Thymus (tissue), 14 donors: ENCODE measurements around the gene SLC37A3. TPM values are rescaled to one million over a fixed set of nuclear protein-coding genes. Genes with fewer than 3 reads are reported as not detected.

Experiments
- DNase-seq, 9 donors: peaks; one replicate each; pipeline ENCODE4 v3.0.0-alpha.2; 2013; ENCODE audit warnings: low spot score in 9 of 9, low read depth in 6 of 9, missing footprints in 1 of 9
- H3K27ac ChIP-seq, 2 donors: one replicate each; pipeline ENCODE4 v1.5.1; 2013; ENCODE audit warnings: control low read depth in 1 of 2, low read depth in 1 of 2, low read length in 1 of 2, mild to moderate bottlenecking in 1 of 2, moderate library complexity in 1 of 2
- H3K27me3 ChIP-seq, 2 donors: one replicate each; pipeline ENCODE4 v1.5.1; 2013; ENCODE audit warnings: low read length in 1 of 2; ENCODE audit not compliant: control insufficient read depth in 2 of 2, insufficient read depth in 1 of 2
- H3K36me3 ChIP-seq, 2 donors: one replicate each; pipeline ENCODE4 v1.5.1; 2013; ENCODE audit warnings: low read length in 1 of 2, mild to moderate bottlenecking in 1 of 2, moderate library complexity in 1 of 2; ENCODE audit not compliant: control insufficient read depth in 2 of 2, insufficient read depth in 2 of 2
- H3K4me1 ChIP-seq, 2 donors: one replicate each; pipeline ENCODE4 v1.5.1; 2013; ENCODE audit warnings: low read length in 2 of 2; ENCODE audit not compliant: control insufficient read depth in 2 of 2, insufficient read depth in 2 of 2
- H3K4me3 ChIP-seq, 2 donors: one replicate each; pipeline ENCODE4 v1.5.1; 2013; ENCODE audit warnings: low read length in 2 of 2, control low read depth in 1 of 2, mild to moderate bottlenecking in 1 of 2
- H3K9me3 ChIP-seq, 2 donors: one replicate each; pipeline ENCODE4 v1.5.1; 2013; ENCODE audit warnings: low read length in 1 of 2, mild to moderate bottlenecking in 1 of 2; ENCODE audit not compliant: control insufficient read depth in 2 of 2, insufficient read depth in 1 of 2
- WGBS: extraction: QIAGEN DNeasy Blood & Tissue Kit; methylation state at CpG from one replicate; pipeline ENCODE4 v1.1.7; 2013; 5-methylcytosine and 5-hydroxymethylcytosine counted together
- long read RNA-seq, 10 donors: transcript quantifications; one replicate each; lab custom pipeline, GENCODE V29; 2026
- polyA plus RNA-seq: library from polyadenylated mRNA; stranded (reverse); fragments of 200-250 nt; gene quantifications from one replicate; pipeline ENCODE4 v1.2.3, GENCODE V29; 2013
- total RNA-seq: library from RNA; stranded (reverse); fragments of 120-200 nt; gene quantifications from one replicate; pipeline ENCODE4 v1.2.4, GENCODE V29; 2013
- donor health status: healthy.

The SLC37A3 gene, protein sequence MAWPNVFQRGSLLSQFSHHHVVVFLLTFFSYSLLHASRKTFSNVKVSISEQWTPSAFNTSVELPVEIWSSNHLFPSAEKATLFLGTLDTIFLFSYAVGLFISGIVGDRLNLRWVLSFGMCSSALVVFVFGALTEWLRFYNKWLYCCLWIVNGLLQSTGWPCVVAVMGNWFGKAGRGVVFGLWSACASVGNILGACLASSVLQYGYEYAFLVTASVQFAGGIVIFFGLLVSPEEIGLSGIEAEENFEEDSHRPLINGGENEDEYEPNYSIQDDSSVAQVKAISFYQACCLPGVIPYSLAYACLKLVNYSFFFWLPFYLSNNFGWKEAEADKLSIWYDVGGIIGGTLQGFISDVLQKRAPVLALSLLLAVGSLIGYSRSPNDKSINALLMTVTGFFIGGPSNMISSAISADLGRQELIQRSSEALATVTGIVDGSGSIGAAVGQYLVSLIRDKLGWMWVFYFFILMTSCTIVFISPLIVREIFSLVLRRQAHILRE
- total RNA-seq (21.6 TPM), polyA plus RNA-seq (36.5 TPM)
- long read RNA-seq, donor 1: 0 reads
- long read RNA-seq, donor 2: 0 reads
- long read RNA-seq, donor 3, partial matches to known transcripts: 0 of 3 reads
- long read RNA-seq, donor 3, other reads (novel, unspliced or antisense): 0 of 3 reads
- long read RNA-seq, donor 4, partial matches to known transcripts: 0 of 2 reads
- long read RNA-seq, donor 4, other reads (novel, unspliced or antisense): 0 of 2 reads
- long read RNA-seq, donor 5, partial matches to known transcripts: 0 of 6 reads
- long read RNA-seq, donor 5, other reads (novel, unspliced or antisense): 0 of 6 reads
- long read RNA-seq, donor 6, partial matches to known transcripts: 0 of 2 reads
- long read RNA-seq, donor 6, other reads (novel, unspliced or antisense): 0 of 2 reads
- long read RNA-seq, donor 7, partial matches to known transcripts: 0 of 4 reads
- long read RNA-seq, donor 7, other reads (novel, unspliced or antisense): 0 of 4 reads
- long read RNA-seq, donor 8, partial matches to known transcripts: 0 of 1 reads
- long read RNA-seq, donor 8, other reads (novel, unspliced or antisense): 0 of 1 reads
- long read RNA-seq, donor 9, partial matches to known transcripts: 0 of 5 reads
- long read RNA-seq, donor 9, other reads (novel, unspliced or antisense): 0 of 5 reads
- long read RNA-seq, donor 10, partial matches to known transcripts: 0 of 2 reads
- long read RNA-seq, donor 10, other reads (novel, unspliced or antisense): 0 of 2 reads

DNA sequence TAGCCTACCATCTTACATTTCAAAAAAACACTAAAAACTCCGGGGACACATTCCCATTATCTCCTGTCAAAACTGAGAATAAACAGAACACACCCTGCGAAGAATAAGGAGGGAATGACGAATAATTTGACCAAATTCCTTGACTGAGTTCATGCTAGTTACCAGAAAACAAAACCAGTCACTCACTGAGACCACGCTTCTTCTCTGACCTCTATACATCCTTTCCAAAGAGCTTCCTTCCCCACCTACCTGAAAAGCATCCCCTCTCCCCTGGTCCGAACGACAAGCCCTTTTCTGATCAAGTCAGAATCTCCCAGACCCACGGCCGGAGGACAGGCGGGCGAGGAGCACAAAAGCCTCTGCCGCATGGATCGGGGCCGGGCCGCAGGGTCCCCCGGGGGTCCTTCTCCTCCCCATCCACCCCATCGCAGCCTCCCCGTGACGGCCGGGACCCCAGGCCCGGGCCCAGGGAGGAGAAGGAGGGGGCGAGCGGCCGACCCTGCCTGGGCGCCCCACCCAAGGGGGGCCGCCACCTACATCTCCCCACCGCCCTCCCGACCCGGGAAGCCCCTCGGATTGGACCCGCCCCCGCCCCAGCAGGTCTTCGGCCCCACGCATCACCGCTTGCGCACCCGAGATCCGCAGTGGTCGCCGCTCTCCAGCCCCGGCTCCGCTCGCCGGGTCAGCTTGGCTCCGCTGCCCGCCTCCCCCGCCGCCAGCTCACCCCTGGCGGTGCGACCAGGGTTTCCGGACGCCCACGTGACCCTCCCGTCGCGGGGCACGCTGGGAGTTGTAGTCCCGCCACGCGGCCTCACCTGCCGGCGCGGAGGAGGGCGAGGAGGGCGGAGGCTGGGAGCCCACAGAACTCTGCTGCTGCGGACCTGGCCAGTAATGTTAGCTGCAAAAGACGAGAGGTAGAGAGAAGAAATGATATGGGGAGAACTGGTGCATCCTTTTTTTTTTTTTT lies at the start of gene SLC37A3:
TSS of gene SLC37A3 (minus strand) at position 747 of the 967 bp plus-strand sequence. CDS start 16,004 bp downstream, outside the sequence.
- H3K4me3 ChIP-seq: peak within 1 kb of the TSS; percentile 72 to 93
- no peaks in the 10 kb centered on the region for H3K27me3 ChIP-seq
- no peaks in the 10 kb centered on the region for H3K9me3 ChIP-seq
- peaks cover 0 to 4% of the 10 kb centered on the region in 2 donors for H3K4me1 ChIP-seq
- peak in 6 of 9 donors; percentile 68 to 88 (median 80) for DNase-seq
- WGBS: under 1% methylated on average over 66 of the region's 66 CpGs
- H3K36me3 ChIP-seq: peaks cover 0 to 2% of the 10 kb centered on the region in 2 donors
- H3K27ac ChIP-seq: peak within 1 kb of the TSS; percentile 44 to 83

DNA sequence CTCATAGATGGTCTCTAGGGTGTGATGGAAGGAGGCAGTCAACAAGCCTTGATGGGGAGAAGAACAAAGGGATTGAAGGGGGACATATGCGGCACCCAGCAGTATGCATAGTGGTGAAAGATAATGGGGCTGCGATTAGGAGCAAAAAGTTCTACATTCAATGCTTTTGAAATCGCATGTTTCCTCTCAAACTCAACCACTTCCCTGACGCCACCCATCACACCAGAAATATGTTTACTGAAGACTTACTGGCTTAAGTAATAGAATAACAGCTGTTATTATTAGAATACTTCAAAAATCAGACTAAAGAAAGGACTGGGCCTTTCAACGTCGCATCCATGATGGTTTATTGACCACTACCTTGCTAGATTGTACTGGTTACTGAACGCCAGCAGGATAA lies 49.5 kb upstream of the SLC37A3 start:
- no peak for DNase-seq

GRCh38 chr7:140446467-140446866 lies 48.1 kb upstream of the SLC37A3 start:
- DNase-seq: no peak

More for the DNA sequence above, 49.5 kb upstream of the SLC37A3 start:
- Histone ChIP-seq H3K27ac (no peak overlapping the region), H3K9me3 (no peaks in the 10 kb centered on the region), H3K27me3 (no peaks in the 10 kb centered on the region), H3K4me1 (no peaks in the 10 kb centered on the region), H3K4me3 (no peak overlapping the region), H3K36me3 (peaks cover 0 to 11% of the 10 kb centered on the region in 2 donors)
- 95% methylated on average over 7 of the region's 7 CpGs for WGBS

DNA sequence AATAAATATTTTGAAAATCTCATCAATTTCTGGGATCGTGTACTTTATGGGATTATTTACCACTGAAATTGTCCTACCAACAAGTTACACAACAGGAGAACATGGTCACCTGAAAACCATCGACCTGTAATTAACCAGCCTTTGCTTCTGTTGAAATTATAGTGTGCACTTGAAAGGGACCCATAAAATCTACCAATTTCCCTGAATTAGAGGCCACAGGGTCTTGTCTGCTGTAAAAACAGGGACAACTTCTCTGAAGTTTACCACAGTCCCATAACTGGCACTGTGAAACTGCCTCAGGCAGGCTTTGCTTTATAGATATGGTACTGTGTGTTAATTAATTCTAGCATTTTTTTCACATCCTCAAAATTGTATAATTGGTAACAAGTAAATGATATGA lies 43.2 kb upstream of the SLC37A3 start:
- H3K9me3 ChIP-seq: no peaks in the 10 kb centered on the region
- 90% methylated on average over 2 of the region's 2 CpGs for WGBS
- no peaks in the 10 kb centered on the region for H3K4me1 ChIP-seq
- no peak overlapping the region for H3K27ac ChIP-seq
- no peak overlapping the region for H3K4me3 ChIP-seq
- H3K27me3 ChIP-seq: no peaks in the 10 kb centered on the region
- no peaks in the 10 kb centered on the region for H3K36me3 ChIP-seq
- DNase-seq: no peak

More at GRCh38 chr7:140446467-140446866, 48.1 kb upstream of the SLC37A3 start:
- no peak overlapping the region for H3K4me3 ChIP-seq
- 89% methylated on average over 11 of the region's 11 CpGs for WGBS
- H3K27ac ChIP-seq: no peak overlapping the region
- no peaks in the 10 kb centered on the region for H3K4me1 ChIP-seq
- no peaks in the 10 kb centered on the region for H3K36me3 ChIP-seq
- H3K9me3 ChIP-seq: no peaks in the 10 kb centered on the region
- no peaks in the 10 kb centered on the region for H3K27me3 ChIP-seq

DNA sequence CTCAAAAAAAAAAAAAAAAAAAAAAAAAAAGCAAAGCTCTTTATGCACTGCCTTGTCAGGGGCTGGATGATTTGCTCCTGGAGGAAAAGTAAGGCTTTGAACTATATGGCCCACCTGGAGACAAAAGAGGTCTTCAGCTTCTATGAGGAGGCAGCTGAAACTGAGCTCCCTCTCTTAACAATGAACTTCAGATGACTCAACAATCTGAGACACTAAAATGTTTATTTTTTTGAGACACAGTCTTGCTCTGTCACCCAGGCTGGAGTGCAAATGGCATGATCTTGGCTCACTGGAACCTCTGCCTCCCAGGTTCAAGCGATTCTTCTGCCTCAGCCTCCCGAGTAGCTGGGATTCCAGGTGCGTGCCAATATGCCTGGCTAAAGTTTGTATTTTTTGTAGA lies 42.3 kb upstream of the SLC37A3 start:
- peaks cover 0 to 7% of the 10 kb centered on the region in 2 donors for H3K27me3 ChIP-seq
- no peaks in the 10 kb centered on the region for H3K36me3 ChIP-seq
- H3K9me3 ChIP-seq: no peaks in the 10 kb centered on the region
- no peak overlapping the region for H3K4me3 ChIP-seq
- H3K4me1 ChIP-seq: no peaks in the 10 kb centered on the region
- no peak overlapping the region for H3K27ac ChIP-seq
- DNase-seq: no peak
- 99% methylated on average over 3 of the region's 3 CpGs for WGBS

- Histone ChIP-seq H3K4me1 (no peaks in the 10 kb centered on the region), H3K36me3 (no peaks in the 10 kb centered on the region), H3K27ac (no peak overlapping the region), H3K27me3 (peaks cover 0 to 13% of the 10 kb centered on the region in 2 donors), H3K9me3 (no peaks in the 10 kb centered on the region), H3K4me3 (no peak overlapping the region)
- WGBS: 95% methylated on average over 3 of the region's 3 CpGs
- DNase-seq: no peak
Measured at GRCh38 chr7:140439359-140439758, 41.0 kb upstream of the SLC37A3 start.

DNA sequence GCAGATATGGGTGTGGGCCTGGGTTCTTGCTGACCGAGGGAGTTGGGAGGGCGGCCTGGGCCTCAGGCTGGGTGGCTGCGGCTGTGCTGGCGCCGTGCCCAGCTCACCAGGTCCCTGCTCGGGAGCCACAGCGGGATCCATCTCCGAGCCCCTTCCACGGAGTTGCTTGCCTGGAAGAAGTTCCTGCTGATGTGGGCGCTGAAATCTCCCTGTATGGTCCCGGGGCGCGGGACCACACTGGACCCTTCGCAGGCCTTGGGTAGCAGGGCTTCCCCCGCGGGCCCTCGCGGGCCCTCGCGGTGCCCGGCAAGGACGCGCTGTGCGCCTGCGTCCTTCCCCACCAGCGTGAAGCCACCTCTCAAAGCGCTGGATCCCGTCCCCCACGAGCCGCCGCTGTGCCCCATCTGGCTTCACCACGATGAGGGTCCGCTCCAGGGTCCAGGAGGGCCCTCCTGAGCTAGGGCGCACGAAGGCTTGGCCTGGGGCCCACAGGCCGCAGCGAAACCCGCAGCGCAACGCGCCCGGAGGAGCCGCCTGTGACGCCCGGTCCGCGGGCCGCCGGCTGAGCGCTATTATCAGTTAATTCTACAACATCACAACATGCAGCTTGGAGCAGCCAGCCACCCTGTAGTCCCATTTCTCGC lies 37.0 kb upstream of the SLC37A3 start:
- Histone ChIP-seq H3K36me3 (no peaks in the 10 kb centered on the region), H3K27me3 (peaks cover 0 to 13% of the 10 kb centered on the region in 2 donors), H3K4me3 (no peak overlapping the region), H3K27ac (no peak overlapping the region), H3K9me3 (no peaks in the 10 kb centered on the region), H3K4me1 (no peaks in the 10 kb centered on the region)
- DNase-seq: no peak
- WGBS: 60% methylated on average over 51 of the region's 51 CpGs
